ENCODE measurements around the gene MEG3.

MEG3 gene

GRCh38 chr14:100788517-100788916, 37.4 kb upstream of the MEG3 start:
- TF ChIP-seq, protein P1, sequence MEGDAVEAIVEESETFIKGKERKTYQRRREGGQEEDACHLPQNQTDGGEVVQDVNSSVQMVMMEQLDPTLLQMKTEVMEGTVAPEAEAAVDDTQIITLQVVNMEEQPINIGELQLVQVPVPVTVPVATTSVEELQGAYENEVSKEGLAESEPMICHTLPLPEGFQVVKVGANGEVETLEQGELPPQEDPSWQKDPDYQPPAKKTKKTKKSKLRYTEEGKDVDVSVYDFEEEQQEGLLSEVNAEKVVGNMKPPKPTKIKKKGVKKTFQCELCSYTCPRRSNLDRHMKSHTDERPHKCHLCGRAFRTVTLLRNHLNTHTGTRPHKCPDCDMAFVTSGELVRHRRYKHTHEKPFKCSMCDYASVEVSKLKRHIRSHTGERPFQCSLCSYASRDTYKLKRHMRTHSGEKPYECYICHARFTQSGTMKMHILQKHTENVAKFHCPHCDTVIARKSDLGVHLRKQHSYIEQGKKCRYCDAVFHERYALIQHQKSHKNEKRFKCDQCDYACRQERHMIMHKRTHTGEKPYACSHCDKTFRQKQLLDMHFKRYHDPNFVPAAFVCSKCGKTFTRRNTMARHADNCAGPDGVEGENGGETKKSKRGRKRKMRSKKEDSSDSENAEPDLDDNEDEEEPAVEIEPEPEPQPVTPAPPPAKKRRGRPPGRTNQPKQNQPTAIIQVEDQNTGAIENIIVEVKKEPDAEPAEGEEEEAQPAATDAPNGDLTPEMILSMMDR (IDR thresholded peaks at IDR 0.05; ENCODE audit: low read depth, low read length, missing control alignments), result no peak
- no peak overlapping the region for H3K4me3 ChIP-seq (replicated peaks; ENCODE audit: low read depth, low read length)

GRCh38 chr14:100788942-100789341, 37.0 kb upstream of the MEG3 start:
- TF ChIP-seq, protein P1 (IDR thresholded peaks at IDR 0.05; ENCODE audit: low read depth, low read length, missing control alignments), result no peak
- H3K4me3 ChIP-seq (replicated peaks; ENCODE audit: low read depth, low read length), result no peak overlapping the region
- DNase-seq (ENCODE audit: extremely low read depth, low read depth), result no peak

More at GRCh38 chr14:100788517-100788916, 37.4 kb upstream of the MEG3 start:
- DNase-seq (ENCODE audit: extremely low read depth, low read depth), result no peak

- no peak overlapping the region for H3K4me3 ChIP-seq (replicated peaks; ENCODE audit: low read depth, low read length)
- TF ChIP-seq, protein P1 (IDR thresholded peaks at IDR 0.05; ENCODE audit: low read depth, low read length, missing control alignments), result no peak
- DNase-seq (ENCODE audit: extremely low read depth, low read depth), result no peak
Observed at GRCh38 chr14:100789460-100790417, 36.2 kb upstream of the MEG3 start.

DNA sequence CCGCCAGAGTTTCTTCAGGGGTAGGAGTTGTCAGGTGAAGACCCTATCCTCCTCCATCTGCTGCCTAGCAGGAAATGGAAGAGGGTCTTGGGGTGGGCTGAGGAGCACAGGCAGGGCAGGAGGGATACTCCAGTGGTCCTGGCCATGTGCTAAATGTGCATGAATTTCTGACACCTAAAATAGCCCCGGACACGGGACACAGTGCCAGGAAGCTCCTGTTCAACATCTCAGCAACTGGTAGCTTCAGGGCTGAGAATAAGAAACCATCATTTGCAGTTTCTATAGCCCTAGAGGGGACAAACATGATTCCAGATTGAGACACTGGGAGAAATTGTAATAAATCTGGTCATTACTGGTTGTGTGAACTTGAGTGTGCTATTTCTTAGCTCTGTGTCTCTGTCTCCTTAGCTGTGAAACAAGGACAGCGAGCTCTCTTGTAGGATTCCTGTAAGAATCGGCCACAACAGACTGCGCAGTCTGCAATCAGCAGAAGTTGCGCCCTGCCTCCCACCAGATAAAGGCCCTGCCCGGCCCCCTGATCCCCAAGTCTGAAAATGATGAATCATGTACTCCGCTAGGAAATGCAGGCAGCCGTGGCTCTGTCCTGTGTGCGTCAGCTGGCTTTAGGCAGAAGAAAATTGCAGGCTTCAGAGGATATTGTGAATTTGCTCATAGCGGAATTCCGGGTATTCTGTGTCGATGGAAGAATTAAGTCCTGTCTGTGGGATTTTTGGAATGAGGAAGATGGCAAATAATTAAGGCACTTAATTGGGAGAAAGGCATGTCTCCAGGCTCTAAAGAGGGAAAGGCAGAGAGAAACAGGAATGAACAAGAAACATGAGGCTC, 35.2 kb upstream of the MEG3 start:
- no peak for DNase-seq (ENCODE audit: extremely low read depth, low read depth)
- H3K4me3 ChIP-seq (replicated peaks; ENCODE audit: low read depth, low read length), result no peak overlapping the region
- TF ChIP-seq, protein P1 (IDR thresholded peaks at IDR 0.05; ENCODE audit: low read depth, low read length, missing control alignments), result no peak

DNA sequence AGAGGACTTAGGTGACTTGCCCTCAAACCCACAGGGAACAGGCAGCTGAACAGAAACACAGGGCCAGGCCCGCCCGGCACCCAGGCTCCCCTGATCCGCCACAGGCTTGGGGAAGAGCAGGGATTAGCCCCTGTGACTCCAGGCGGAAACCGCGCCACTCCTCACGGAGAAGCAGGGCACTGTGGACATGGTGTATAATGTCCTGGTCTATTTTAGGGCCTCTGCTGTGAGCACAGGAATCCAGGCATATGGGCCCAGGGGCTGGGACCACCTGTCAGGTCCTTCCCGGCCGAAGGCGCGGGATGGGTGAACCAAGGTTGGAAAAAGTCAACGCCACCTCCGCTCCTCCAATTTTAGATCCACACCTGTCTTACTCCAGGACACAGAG, 34.6 kb upstream of the MEG3 start:
- no peak overlapping the region for H3K4me3 ChIP-seq (replicated peaks; ENCODE audit: low read depth, low read length)
- no peak for DNase-seq (ENCODE audit: extremely low read depth, low read depth)
- TF ChIP-seq, protein P1 (IDR thresholded peaks at IDR 0.05; ENCODE audit: low read depth, low read length, missing control alignments), result no peak

DNA sequence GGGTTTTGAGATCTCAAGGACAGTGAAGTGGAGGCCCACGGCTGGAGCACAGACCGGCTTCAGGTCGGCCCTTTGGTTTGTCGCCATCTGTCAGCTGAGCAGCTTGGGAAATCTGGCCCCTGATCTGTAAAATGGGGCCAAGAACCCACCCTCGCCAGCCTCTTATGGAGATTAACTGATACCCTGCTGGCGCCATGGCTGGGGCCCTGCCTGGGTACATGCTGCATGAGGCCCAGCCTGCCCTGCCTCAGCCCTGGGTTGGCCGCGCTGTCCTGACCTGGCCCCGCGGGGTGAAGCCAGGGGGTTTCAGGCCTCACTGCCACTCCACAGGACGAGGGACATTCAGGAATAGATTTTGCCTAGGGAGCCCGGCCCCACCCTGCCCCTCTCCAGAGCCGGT, 33.9 kb upstream of the MEG3 start:
- TF ChIP-seq, protein P1 (IDR thresholded peaks at IDR 0.05; ENCODE audit: low read depth, low read length, missing control alignments), result no peak
- no peak for DNase-seq (ENCODE audit: extremely low read depth, low read depth)
- H3K4me3 ChIP-seq (replicated peaks; ENCODE audit: low read depth, low read length), result no peak overlapping the region

All from HFF-Myc (cell line).